PC-3 (cell line): ENCODE measurements around the gene MGLL. TPM values are rescaled to one million over a fixed set of nuclear protein-coding genes. Genes with fewer than 3 reads are reported as not detected.
A peak's percentile ranks its signal among the peaks of the same experiment; 100 is the strongest.

Source experiments
- ATAC-seq: fragments of 200-7000 bp; cut with Tn5 transposase; 2 replicates; pipeline ENCODE4 v1.9.1; 2020; ENCODE audit warnings: mild to moderate bottlenecking, moderate library complexity
- BruUV-seq: library from RNA; stranded (reverse); fragments of 400-500 nt; replicated peaks from 2 replicates; lab custom pipeline; 2021; lab: Mats Ljungman, UMichigan
- CTCF ChIA-PET: fragments of 300-600 bp; sonication (Branson Sonifier 250); formaldehyde crosslinking; loops from one replicate; lab custom pipeline; 2022; ENCODE audit warnings: antibody characterized with exemption; lab: Charles Lee
- POLR2A ChIA-PET: fragments of 300-600 bp; sonication (Branson Sonifier 250); formaldehyde crosslinking; loops from one replicate; lab custom pipeline; 2022; ENCODE audit warnings: antibody characterized with exemption; ENCODE audit not compliant: unreplicated experiment; lab: Charles Lee
- DNase-seq: peaks from one replicate; pipeline ENCODE4 v3.0.0-alpha.2; 2015
- H2AFZ ChIP-seq: fragments of 300-600 bp; sonication (generic); 2 replicates; pipeline ENCODE4 v1.6.0; 2016; ENCODE audit warnings: antibody characterized with exemption, low read length
- H3F3A ChIP-seq: fragments of 300-600 bp; sonication (generic); one replicate; pipeline ENCODE4 v1.6.0; 2017; ENCODE audit warnings: antibody characterized with exemption, low read length, control low read depth, mild to moderate bottlenecking; ENCODE audit not compliant: unreplicated experiment
- H3K27ac ChIP-seq: fragments of 300-600 bp; sonication (generic); 2 replicates; pipeline ENCODE4 v1.5.1; 2016; ENCODE audit warnings: mild to moderate bottlenecking, low read length
- H3K27me3 ChIP-seq: fragments of 300-600 bp; sonication (generic); 2 replicates; pipeline ENCODE4 v1.6.1; 2016; ENCODE audit warnings: low read length, mixed read lengths
- H3K36me3 ChIP-seq: fragments of 300-600 bp; sonication (generic); 2 replicates; pipeline ENCODE4 v1.6.1; 2016; ENCODE audit warnings: low read depth, mixed run types, low read length, mixed read lengths
- H3K4me1 ChIP-seq: fragments of 300-600 bp; sonication (generic); 2 replicates; pipeline ENCODE4 v1.5.1; 2016; ENCODE audit warnings: low read length; ENCODE audit not compliant: insufficient read depth
- H3K4me2 ChIP-seq: fragments of 300-600 bp; sonication (generic); 2 replicates; pipeline ENCODE4 v1.6.0; 2016; ENCODE audit warnings: low read length
- H3K4me3 ChIP-seq: fragments of 300-600 bp; sonication (generic); 2 replicates; pipeline ENCODE4 v1.5.1; 2016; ENCODE audit warnings: mild to moderate bottlenecking, low read length, mixed read lengths
- H3K79me2 ChIP-seq: fragments of 300-600 bp; sonication (generic); 2 replicates; pipeline ENCODE4 v1.6.1; 2017; ENCODE audit warnings: low read length, mixed read lengths
- H3K9ac ChIP-seq: fragments of 300-600 bp; sonication (generic); 2 replicates; pipeline ENCODE4 v1.6.0; 2016; ENCODE audit warnings: mild to moderate bottlenecking, low read length
- H3K9me2 ChIP-seq: fragments of 300-600 bp; sonication (generic); replicated peaks from 2 replicates; pipeline ENCODE4 v1.6.1; 2016; ENCODE audit warnings: mixed run types, low read length, mixed read lengths
- H3K9me3 ChIP-seq: fragments of 300-600 bp; sonication (generic); 2 replicates; pipeline ENCODE4 v1.6.1; 2016; ENCODE audit warnings: low read length, mixed read lengths
- H4K20me1 ChIP-seq: fragments of 300-600 bp; sonication (generic); 2 replicates; pipeline ENCODE4 v1.6.1; 2016; ENCODE audit warnings: low read length, mixed read lengths
- CTCF ChIP-seq: fragments of 300-600 bp; sonication (generic); conservative IDR thresholded peaks from 2 replicates; pipeline ENCODE4 v1.5.1; 2017; ENCODE audit warnings: antibody characterized with exemption, low read depth, mild to moderate bottlenecking, low read length
- EZH2 ChIP-seq: fragments of 300-600 bp; sonication (generic); IDR thresholded peaks from one replicate; pipeline ENCODE4 v1.6.1; 2017; ENCODE audit warnings: antibody characterized with exemption, mild to moderate bottlenecking, low read length; ENCODE audit not compliant: unreplicated experiment
- EZH2phosphoT487 ChIP-seq: fragments of 300-600 bp; sonication (generic); IDR thresholded peaks from 2 replicates; pipeline ENCODE4 v1.6.1; 2018; ENCODE audit warnings: mild to moderate bottlenecking, antibody characterized with exemption, low read length, borderline replicate concordance
- intact Hi-C: fragments of 100-400 bp; cut with micrococcal nuclease; formaldehyde crosslinking; loops from 2 replicates; pipeline ENCODE4 v1.9.0; 2023
- total RNA-seq: library from RNA; depleted of rRNA; stranded (reverse); fragments of >200 nt; gene quantifications from 2 replicates; pipeline ENCODE4 v1.2.3, GENCODE V29; 2014

Gene MGLL
- total RNA-seq, 1 experiment from 2014 or later: 38.7 TPM

GRCh38 chr3:127697551-127698240, 124.6 kb downstream of the MGLL start:
- intact Hi-C loops: loop anchor here (1.0 to 10.0 kb wide), 4 partner anchors 38 to 265 kb away; partner anchors contain the start of genes MCM2 and TPRA1
- ChIA-PET CTCF (no interaction called here), POLR2A (interaction anchor here (0.6 kb wide), 1 partner anchor 95 kb away, joined by 5 read pairs; no protein-coding TSS in a partner anchor)
- Histone ChIP-seq H3K4me2 (0 out of 2 replicates have a peak overlapping the region, but pooled peaks have one; percentile 4), H3K36me3 (no peaks in the 10 kb centered on the region), H3K9ac (peak overlapping the region; percentile 29; the same call in 1 of the 2 replicates), H3K27ac (peak overlapping the region; percentile 72), H3K9me3 (no peaks in the 10 kb centered on the region), H3K9me2 (no peaks in the 10 kb centered on the region), H3F3A (no peaks in the 10 kb centered on the region), H3K79me2 (no peaks in the 10 kb centered on the region), H4K20me1 (no peaks in the 10 kb centered on the region), H3K27me3 (no peaks in the 10 kb centered on the region), H3K4me3 (no peak overlapping the region), H2AFZ (no peak overlapping the region), H3K4me1 (peaks cover 35% of the 10 kb centered on the region)
- BruUV-seq: TSS peak; percentile 32
- ATAC-seq (peak; percentile 59), DNase-seq (peak; percentile 70)
- TF ChIP-seq EZH2phosphoT487 (no peak), CTCF (no peak), EZH2 (no peak)

- no peak overlapping the region for H3K4me2 ChIP-seq
- peak overlapping the region; percentile 9; the same call in 1 of the 2 replicates for H3K27ac ChIP-seq
- H3K36me3 ChIP-seq: no peaks in the 10 kb centered on the region
- H3K4me1 ChIP-seq: peaks cover 44% of the 10 kb centered on the region
- no TSS peak for BruUV-seq
- ChIA-PET CTCF (interaction anchor here (0.5 to 1.0 kb wide), 5 partner anchors 11 to 265 kb away, joined by 3 to 8 read pairs (median 3); no protein-coding TSS in a partner anchor), POLR2A (interaction anchor here (0.6 to 0.7 kb wide), 3 partner anchors 42 to 273 kb away, joined by 3 to 6 read pairs (median 3); no protein-coding TSS in a partner anchor)
- DNase-seq: peak; percentile 72
- H3K9ac ChIP-seq: no peak overlapping the region
- H3K79me2 ChIP-seq: no peaks in the 10 kb centered on the region
- H3K9me3 ChIP-seq: no peaks in the 10 kb centered on the region
- intact Hi-C loops: loop anchor here (1.0 to 10.0 kb wide), 4 partner anchors 100 to 268 kb away; partner anchors contain the start of genes MCM2 and TPRA1
- H3F3A ChIP-seq: no peaks in the 10 kb centered on the region
- no peaks in the 10 kb centered on the region for H4K20me1 ChIP-seq
- ATAC-seq: peak; percentile 44
- H2AFZ ChIP-seq: no peak overlapping the region
- no peaks in the 10 kb centered on the region for H3K27me3 ChIP-seq
- H3K4me3 ChIP-seq: no peak overlapping the region
- no peaks in the 10 kb centered on the region for H3K9me2 ChIP-seq
- TF ChIP-seq EZH2phosphoT487 (no peak), CTCF (peak; percentile 61), EZH2 (no peak)
These were observed 127.7 kb downstream of the MGLL start for GRCh38 chr3:127694467-127695215.
